ENCODE data around the gene TRIO.

TRIO gene

DNA sequence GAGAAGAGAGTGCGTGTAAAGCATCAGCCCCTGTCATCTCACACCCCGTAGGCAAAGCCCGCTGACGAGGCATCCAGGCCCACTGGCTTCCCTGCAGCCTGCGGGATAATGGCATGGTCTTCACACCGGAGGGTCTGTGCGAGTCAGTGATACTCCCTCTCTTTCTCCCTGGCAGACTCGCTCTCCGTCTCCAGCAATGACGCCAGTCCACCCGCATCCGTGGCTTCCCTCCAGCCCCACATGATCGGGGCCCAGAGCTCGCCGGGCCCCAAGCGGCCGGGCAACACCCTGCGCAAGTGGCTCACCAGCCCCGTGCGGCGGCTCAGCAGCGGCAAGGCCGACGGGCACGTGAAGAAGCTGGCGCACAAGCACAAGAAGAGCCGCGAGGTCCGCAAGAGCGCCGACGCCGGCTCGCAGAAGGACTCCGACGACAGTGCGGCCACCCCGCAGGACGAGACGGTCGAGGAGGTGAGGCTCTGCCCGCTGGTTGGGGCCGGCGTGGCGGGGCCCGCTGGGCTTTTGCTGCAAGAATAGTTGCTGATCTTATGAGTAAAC lies 317.8 kb downstream of the TRIO start:
- Histone ChIP-seq H3K9ac (ENCODE audit: low read depth, low read length) (no peak overlapping the region), H3K4me1 (ENCODE audit: insufficient read depth, low read length) (no peaks in the 10 kb centered on the region), H3K9me3 (ENCODE audit: insufficient read depth, low read depth, low read length) (no peaks in the 10 kb centered on the region), H3K4me3 (ENCODE audit: low read length) (no peak overlapping the region), H3K27me3 (ENCODE audit: insufficient read depth, low read length) (no peaks in the 10 kb centered on the region), H3K36me3 (ENCODE audit: insufficient read depth, low read length) (peaks cover 66% of the 10 kb centered on the region), H3K27ac (ENCODE audit: low read depth, low read length) (no peak overlapping the region)
- 96% methylated on average over 46 of the region's 46 CpGs for WGBS

- H3K27ac ChIP-seq (ENCODE audit: low read depth, low read length): no peak overlapping the region
- H3K36me3 ChIP-seq (ENCODE audit: insufficient read depth, low read length): peaks cover 81% of the 10 kb centered on the region
- H3K4me1 ChIP-seq (ENCODE audit: insufficient read depth, low read length): no peaks in the 10 kb centered on the region
- H3K9ac ChIP-seq (ENCODE audit: low read depth, low read length): no peak overlapping the region
- H3K27me3 ChIP-seq (ENCODE audit: insufficient read depth, low read length): no peaks in the 10 kb centered on the region
- no peaks in the 10 kb centered on the region for H3K9me3 ChIP-seq (ENCODE audit: insufficient read depth, low read depth, low read length)
- 96% methylated on average over 14 of the region's 14 CpGs for WGBS
- no peak overlapping the region for H3K4me3 ChIP-seq (ENCODE audit: low read length)
Observed at GRCh38 chr5:14462681-14463080, 319.5 kb downstream of the TRIO start.

DNA sequence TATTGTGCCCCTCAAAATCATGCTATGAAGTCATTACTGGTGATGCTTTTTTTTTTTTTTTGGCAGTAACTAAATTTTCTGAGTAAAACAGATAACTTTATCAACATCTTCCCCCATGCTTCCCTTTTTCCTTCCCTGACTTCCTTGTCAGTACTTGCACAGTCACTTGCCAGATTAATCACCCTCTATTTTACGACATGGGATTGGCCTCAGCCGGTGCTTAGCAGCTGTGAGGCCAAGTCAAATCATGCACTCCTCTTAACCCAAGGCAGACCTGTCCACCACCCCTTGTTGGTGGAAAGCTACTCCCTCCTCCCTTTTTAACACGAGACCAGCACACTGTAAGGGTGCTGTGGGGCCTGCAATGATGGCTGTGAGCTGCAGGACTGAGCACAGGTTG lies 320.5 kb downstream of the TRIO start:
- H3K27ac ChIP-seq (ENCODE audit: low read depth, low read length): no peak overlapping the region
- peaks cover 88% of the 10 kb centered on the region for H3K36me3 ChIP-seq (ENCODE audit: insufficient read depth, low read length)
- no peaks in the 10 kb centered on the region for H3K4me1 ChIP-seq (ENCODE audit: insufficient read depth, low read length)
- H3K27me3 ChIP-seq (ENCODE audit: insufficient read depth, low read length): no peaks in the 10 kb centered on the region
- H3K9me3 ChIP-seq (ENCODE audit: insufficient read depth, low read depth, low read length): no peaks in the 10 kb centered on the region
- H3K9ac ChIP-seq (ENCODE audit: low read depth, low read length): no peak overlapping the region
- no peak overlapping the region for H3K4me3 ChIP-seq (ENCODE audit: low read length)
- WGBS: 87% methylated on average over 3 of the region's 3 CpGs

DNA sequence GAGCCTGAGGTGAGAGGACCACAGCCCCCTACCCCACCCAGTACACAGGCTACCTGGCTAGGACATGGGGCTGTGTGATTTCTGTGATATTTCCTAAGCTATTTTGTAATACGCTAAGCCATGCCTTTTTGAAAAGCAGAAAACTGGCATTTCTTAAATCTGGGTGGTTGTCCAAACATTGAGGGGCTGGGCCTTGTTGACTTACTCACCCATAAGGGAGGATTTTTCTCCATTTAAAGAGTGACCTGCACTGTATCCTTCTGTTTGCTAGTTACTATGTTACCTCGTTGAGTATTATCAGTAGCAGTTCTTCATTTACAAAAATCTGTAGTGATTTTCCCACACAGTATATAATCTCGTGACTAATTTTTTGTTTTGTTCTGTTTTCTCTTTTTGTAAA lies 321.0 kb downstream of the TRIO start:
- no peak overlapping the region for H3K27ac ChIP-seq (ENCODE audit: low read depth, low read length)
- H3K4me3 ChIP-seq (ENCODE audit: low read length): no peak overlapping the region
- 93% methylated on average over 3 of the region's 3 CpGs for WGBS
- no peaks in the 10 kb centered on the region for H3K4me1 ChIP-seq (ENCODE audit: insufficient read depth, low read length)
- peaks cover 86% of the 10 kb centered on the region for H3K36me3 ChIP-seq (ENCODE audit: insufficient read depth, low read length)
- H3K9ac ChIP-seq (ENCODE audit: low read depth, low read length): no peak overlapping the region
- H3K27me3 ChIP-seq (ENCODE audit: insufficient read depth, low read length): no peaks in the 10 kb centered on the region
- H3K9me3 ChIP-seq (ENCODE audit: insufficient read depth, low read depth, low read length): no peaks in the 10 kb centered on the region

- H3K36me3 ChIP-seq (ENCODE audit: insufficient read depth, low read length): peaks cover 88% of the 10 kb centered on the region
- H3K4me3 ChIP-seq (ENCODE audit: low read length): no peak overlapping the region
- no peaks in the 10 kb centered on the region for H3K27me3 ChIP-seq (ENCODE audit: insufficient read depth, low read length)
- H3K27ac ChIP-seq (ENCODE audit: low read depth, low read length): no peak overlapping the region
- H3K4me1 ChIP-seq (ENCODE audit: insufficient read depth, low read length): no peaks in the 10 kb centered on the region
- no peaks in the 10 kb centered on the region for H3K9me3 ChIP-seq (ENCODE audit: insufficient read depth, low read depth, low read length)
- H3K9ac ChIP-seq (ENCODE audit: low read depth, low read length): no peak overlapping the region
- 81% methylated on average over 15 of the region's 15 CpGs for WGBS
Observed at GRCh38 chr5:14464671-14465070, 321.5 kb downstream of the TRIO start.

GRCh38 chr5:14465116-14465515 lies 322.0 kb downstream of the TRIO start:
- 96% methylated on average over 4 of the region's 4 CpGs for WGBS
- Histone ChIP-seq H3K4me3 (ENCODE audit: low read length) (no peak overlapping the region), H3K9me3 (ENCODE audit: insufficient read depth, low read depth, low read length) (no peaks in the 10 kb centered on the region), H3K9ac (ENCODE audit: low read depth, low read length) (no peak overlapping the region), H3K27ac (ENCODE audit: low read depth, low read length) (no peak overlapping the region), H3K27me3 (ENCODE audit: insufficient read depth, low read length) (no peaks in the 10 kb centered on the region), H3K4me1 (ENCODE audit: insufficient read depth, low read length) (no peaks in the 10 kb centered on the region), H3K36me3 (ENCODE audit: insufficient read depth, low read length) (peaks cover 92% of the 10 kb centered on the region)

GRCh38 chr5:14465776-14466175 lies 322.6 kb downstream of the TRIO start:
- no peak overlapping the region for H3K4me3 ChIP-seq (ENCODE audit: low read length)
- no peak overlapping the region for H3K27ac ChIP-seq (ENCODE audit: low read depth, low read length)
- H3K4me1 ChIP-seq (ENCODE audit: insufficient read depth, low read length): no peaks in the 10 kb centered on the region
- no peak overlapping the region for H3K9ac ChIP-seq (ENCODE audit: low read depth, low read length)
- peaks cover 92% of the 10 kb centered on the region for H3K36me3 ChIP-seq (ENCODE audit: insufficient read depth, low read length)
- no peaks in the 10 kb centered on the region for H3K27me3 ChIP-seq (ENCODE audit: insufficient read depth, low read length)
- no peaks in the 10 kb centered on the region for H3K9me3 ChIP-seq (ENCODE audit: insufficient read depth, low read depth, low read length)
- WGBS: 94% methylated on average over 3 of the region's 3 CpGs

DNA sequence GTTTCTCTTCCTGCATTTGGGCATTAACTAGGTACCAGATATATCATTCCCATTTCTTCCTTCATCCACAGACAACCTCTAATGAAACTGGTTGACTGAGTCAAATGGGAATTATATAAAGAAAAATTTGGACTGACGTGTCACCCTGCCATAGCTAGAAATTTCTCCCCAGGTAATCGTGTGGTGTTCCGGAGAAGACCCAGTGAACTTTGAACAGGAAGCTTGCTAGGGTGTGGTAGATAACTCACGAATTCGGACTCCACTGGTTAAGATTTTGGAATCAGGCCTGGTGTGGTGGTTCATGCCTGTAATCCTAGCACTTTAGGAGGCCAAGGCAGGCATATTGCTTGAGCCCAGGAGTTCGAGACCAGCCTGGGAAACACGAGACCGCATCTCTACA lies 324.1 kb downstream of the TRIO start:
- WGBS: 89% methylated on average over 8 of the region's 8 CpGs
- H3K27ac ChIP-seq (ENCODE audit: low read depth, low read length): no peak overlapping the region
- H3K4me1 ChIP-seq (ENCODE audit: insufficient read depth, low read length): no peaks in the 10 kb centered on the region
- H3K36me3 ChIP-seq (ENCODE audit: insufficient read depth, low read length): peaks cover 92% of the 10 kb centered on the region
- H3K9ac ChIP-seq (ENCODE audit: low read depth, low read length): no peak overlapping the region
- H3K27me3 ChIP-seq (ENCODE audit: insufficient read depth, low read length): no peaks in the 10 kb centered on the region
- H3K4me3 ChIP-seq (ENCODE audit: low read length): no peak overlapping the region
- H3K9me3 ChIP-seq (ENCODE audit: insufficient read depth, low read depth, low read length): no peaks in the 10 kb centered on the region

DNA sequence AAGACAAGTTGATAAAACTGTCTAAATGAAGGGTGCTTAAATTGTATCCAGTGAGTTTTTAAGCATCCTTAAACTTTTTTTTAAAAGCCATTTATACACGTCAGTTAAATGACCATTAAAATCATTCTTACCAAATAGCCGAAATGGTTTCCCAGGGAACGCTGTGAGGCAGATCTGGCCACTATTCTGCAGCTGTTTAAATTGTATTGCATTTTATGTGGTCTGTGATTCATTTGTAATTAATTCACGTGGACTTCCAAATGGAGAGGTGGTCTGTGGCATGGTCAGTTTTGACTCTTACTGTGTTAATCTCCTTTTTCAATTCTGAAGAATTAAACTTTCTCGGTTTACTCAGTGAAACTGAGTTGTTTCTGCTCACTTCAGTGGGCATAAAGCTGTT lies 324.7 kb downstream of the TRIO start:
- Histone ChIP-seq H3K27me3 (ENCODE audit: insufficient read depth, low read length) (no peaks in the 10 kb centered on the region), H3K9me3 (ENCODE audit: insufficient read depth, low read depth, low read length) (no peaks in the 10 kb centered on the region), H3K9ac (ENCODE audit: low read depth, low read length) (no peak overlapping the region), H3K4me3 (ENCODE audit: low read length) (no peak overlapping the region), H3K27ac (ENCODE audit: low read depth, low read length) (no peak overlapping the region), H3K4me1 (ENCODE audit: insufficient read depth, low read length) (no peaks in the 10 kb centered on the region), H3K36me3 (ENCODE audit: insufficient read depth, low read length) (peaks cover 92% of the 10 kb centered on the region)
- WGBS: 87% methylated on average over 5 of the region's 5 CpGs

DNA sequence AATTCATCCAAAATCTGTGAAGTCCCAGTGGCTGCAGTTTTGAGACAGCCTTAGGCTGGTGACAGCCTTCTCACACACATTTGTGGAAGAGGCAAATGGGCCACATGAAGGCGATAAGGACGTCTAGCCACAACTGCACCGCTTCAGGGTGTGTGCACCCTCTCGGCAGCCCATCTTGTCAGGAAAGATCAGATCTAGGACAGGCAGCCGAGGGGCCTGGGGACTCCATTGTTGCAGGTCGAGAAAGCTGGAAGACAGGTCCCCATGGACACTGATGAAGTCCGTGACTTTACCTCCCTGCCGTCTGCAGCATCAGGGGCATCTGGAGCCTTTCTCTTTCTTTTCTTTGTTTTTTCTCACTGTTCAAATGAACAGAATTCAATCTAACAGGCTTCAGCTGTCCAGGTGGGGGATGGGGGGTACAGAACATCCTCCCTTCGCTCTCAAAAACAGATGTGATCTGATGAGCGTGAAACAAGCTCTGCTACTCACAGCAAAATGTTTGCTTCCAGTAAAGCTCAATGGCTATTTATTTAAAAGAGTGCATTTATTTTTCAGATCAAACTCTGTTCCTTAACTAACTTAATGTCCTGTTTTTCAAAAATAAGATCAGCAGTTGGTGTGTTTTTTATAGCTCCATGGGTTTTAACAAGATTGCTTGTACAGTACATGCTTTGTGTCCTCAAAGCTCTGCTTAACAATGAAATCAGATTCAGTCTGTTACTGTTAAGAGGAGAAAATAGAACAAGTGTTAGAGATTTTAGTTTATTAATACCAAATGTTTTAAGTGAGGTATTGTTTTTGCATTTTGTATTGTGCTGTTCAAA lies 326.6 kb downstream of the TRIO start:
- Histone ChIP-seq H3K4me1 (ENCODE audit: insufficient read depth, low read length) (no peaks in the 10 kb centered on the region), H3K27me3 (ENCODE audit: insufficient read depth, low read length) (no peaks in the 10 kb centered on the region), H3K9me3 (ENCODE audit: insufficient read depth, low read depth, low read length) (no peaks in the 10 kb centered on the region), H3K36me3 (ENCODE audit: insufficient read depth, low read length) (peaks cover 95% of the 10 kb centered on the region), H3K9ac (ENCODE audit: low read depth, low read length) (no peak overlapping the region), H3K27ac (ENCODE audit: low read depth, low read length) (no peak overlapping the region), H3K4me3 (ENCODE audit: low read length) (no peak overlapping the region)
- 92% methylated on average over 10 of the region's 10 CpGs for WGBS

DNA sequence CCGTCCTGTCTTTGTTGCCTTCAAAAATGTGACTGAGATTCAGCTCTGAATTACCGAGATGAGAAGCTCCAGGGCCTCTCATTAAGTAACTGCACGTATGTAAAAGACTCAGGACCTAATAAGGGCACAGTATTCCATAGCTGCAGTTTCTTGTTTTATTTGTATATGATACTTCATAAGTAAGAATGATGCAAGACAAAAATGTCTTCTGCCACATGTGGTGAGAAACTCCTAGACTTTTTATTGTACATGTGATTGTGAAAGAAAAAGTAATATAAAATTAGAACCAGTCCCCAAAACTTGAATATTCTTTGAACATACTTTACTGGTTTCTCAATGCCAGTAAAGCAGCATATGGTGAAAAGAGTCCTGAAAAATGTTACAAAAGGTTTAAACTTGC lies 328.4 kb downstream of the TRIO start:
- H3K27ac ChIP-seq (ENCODE audit: low read depth, low read length): no peak overlapping the region
- no peak overlapping the region for H3K9ac ChIP-seq (ENCODE audit: low read depth, low read length)
- no peaks in the 10 kb centered on the region for H3K4me1 ChIP-seq (ENCODE audit: insufficient read depth, low read length)
- no peak overlapping the region for H3K4me3 ChIP-seq (ENCODE audit: low read length)
- H3K27me3 ChIP-seq (ENCODE audit: insufficient read depth, low read length): no peaks in the 10 kb centered on the region
- peaks cover 94% of the 10 kb centered on the region for H3K36me3 ChIP-seq (ENCODE audit: insufficient read depth, low read length)
- 97% methylated on average over 3 of the region's 3 CpGs for WGBS
- no peaks in the 10 kb centered on the region for H3K9me3 ChIP-seq (ENCODE audit: insufficient read depth, low read depth, low read length)
